K562 (cell line): ENCODE results near the gene PYGO2. TPM values are rescaled to one million over a fixed set of nuclear protein-coding genes. Genes with fewer than 3 reads are reported as not detected.

Experiments used
- ARID1B ChIP-seq: fragments of 450-650 bp; IDR thresholded peaks from 2 replicates; pipeline ENCODE4 v1.6.1; 2016; ENCODE audit warnings: antibody characterized with exemption, mild to moderate bottlenecking, inconsistent platforms
- BCL6 ChIP-seq: fragments of 250-450 bp; sonication (Bioruptor Pico); IDR thresholded peaks from 2 replicates; pipeline ENCODE4 v1.4.0; 2020
- CTBP1 ChIP-seq: fragments of 450-650 bp; IDR thresholded peaks from 2 replicates; pipeline ENCODE4 v1.6.1; 2016; ENCODE audit warnings: borderline replicate concordance
- EGR1 ChIP-seq: fragments of 450-650 bp; conservative IDR thresholded peaks from 2 replicates; pipeline ENCODE4 v1.6.1; 2017; ENCODE audit warnings: mild to moderate bottlenecking
- FOXJ2 ChIP-seq: fragments of 200-800 bp; sonication (Bioruptor generic); IDR thresholded peaks from 2 replicates; pipeline ENCODE4 v1.6.1; 2016; ENCODE audit warnings: missing genetic modification characterization, missing compliant biosample characterization
- GABPA ChIP-seq: fragments of 200-800 bp; sonication (Bioruptor generic); conservative IDR thresholded peaks from 2 replicates; pipeline ENCODE4 v1.6.1; 2016; ENCODE audit warnings: low read depth, missing genetic modification characterization, missing compliant biosample characterization
- GABPB1 ChIP-seq: sonication (generic); formaldehyde crosslinking; IDR thresholded peaks from 2 replicates; pipeline ENCODE4 v1.8.0; 2022; ENCODE audit warnings: mild to moderate bottlenecking, missing genetic modification reagents
- MIER1 ChIP-seq: fragments of 450-650 bp; IDR thresholded peaks from 2 replicates; pipeline ENCODE4 v1.6.1; 2016; ENCODE audit warnings: antibody characterized with exemption, mild to moderate bottlenecking, low read depth
- NR2C1 ChIP-seq, 2 experiments: fragments of 450-650 bp; IDR thresholded peaks; 2 replicates each; pipeline ENCODE4 v1.6.1; 2017; ENCODE audit warnings: mild to moderate bottlenecking in 2 of 2, antibody characterized with exemption in 1 of 2, inconsistent platforms in 1 of 2, missing compliant biosample characterization in 1 of 2, missing genetic modification characterization in 1 of 2
- RCOR1 ChIP-seq, 2 experiments: IDR thresholded peaks; 2 replicates each; pipeline ENCODE4 v1.6.1; 2012; ENCODE audit warnings: low read depth in 2 of 2, low read length in 2 of 2, borderline replicate concordance in 1 of 2, improper control_type of control experiment in 1 of 2
- TCF3 ChIP-seq: sonication (generic); formaldehyde crosslinking; IDR thresholded peaks from 2 replicates; pipeline ENCODE4 v1.4.0; 2020; ENCODE audit warnings: mild to moderate bottlenecking, missing genetic modification reagents
- polyA plus RNA-seq, 8 experiments: library from polyadenylated mRNA; depleted of rRNA in 4 of 8; stranded (reverse) in 5 of 8; unstranded in 3 of 8; fragments of >200 nt; fragmentation: Nextera tagmentation in 2 of 8; fragmentation: Illumina TruSeq in 1 of 8; extraction: Ambion mirVana in 2 of 8; extraction: Trizol in 1 of 8; gene quantifications; 2 replicates each; pipeline versions ENCODE4 v1.2.1 to v1.2.3, GENCODE V29; 2011 to 2014; ENCODE audit warnings: inconsistent platforms in 1 of 8, missing spikeins in 1 of 8
- total RNA-seq, 7 experiments: library from RNA; depleted of rRNA in 6 of 7; stranded (reverse); fragments of >200 nt in 6 of 7; fragmentation: Illumina TruSeq in 2 of 7; extraction: Trizol in 2 of 7; gene quantifications; 2 replicates each; pipeline versions ENCODE4 v1.2.1 to v1.2.3, GENCODE V29; 2011 to 2021; ENCODE audit warnings: low replicate concordance in 1 of 7
- TF ChIP-seq, protein P1 (sequence below): fragments of 250-450 bp; sonication (Bioruptor Pico); IDR thresholded peaks from 2 replicates; pipeline ENCODE4 v1.4.0; 2020
- TF ChIP-seq, protein P2 (sequence below), 3 experiments: fragments of 200-800 bp in 1 of 3; fragments of 250-450 bp in 1 of 3; fragments of 450-650 bp in 1 of 3; sonication (Bioruptor Pico) in 1 of 3; sonication (Bioruptor generic) in 1 of 3; formaldehyde crosslinking in 1 of 3; IDR thresholded peaks; 2 replicates each; pipeline versions ENCODE4 v1.6.1 to v1.8.0; 2016 to 2022; ENCODE audit warnings: mild to moderate bottlenecking in 2 of 3, missing genetic modification characterization in 2 of 3, missing compliant biosample characterization in 1 of 3, moderate library complexity in 1 of 3

The PYGO2 gene
- total and polyA plus RNA-seq, 9 of the 15 experiments (the other 6 are each of a cell fraction or from before 2014, with no cell fraction given), result 8.3 to 36.2 (median 18.2) TPM

DNA sequence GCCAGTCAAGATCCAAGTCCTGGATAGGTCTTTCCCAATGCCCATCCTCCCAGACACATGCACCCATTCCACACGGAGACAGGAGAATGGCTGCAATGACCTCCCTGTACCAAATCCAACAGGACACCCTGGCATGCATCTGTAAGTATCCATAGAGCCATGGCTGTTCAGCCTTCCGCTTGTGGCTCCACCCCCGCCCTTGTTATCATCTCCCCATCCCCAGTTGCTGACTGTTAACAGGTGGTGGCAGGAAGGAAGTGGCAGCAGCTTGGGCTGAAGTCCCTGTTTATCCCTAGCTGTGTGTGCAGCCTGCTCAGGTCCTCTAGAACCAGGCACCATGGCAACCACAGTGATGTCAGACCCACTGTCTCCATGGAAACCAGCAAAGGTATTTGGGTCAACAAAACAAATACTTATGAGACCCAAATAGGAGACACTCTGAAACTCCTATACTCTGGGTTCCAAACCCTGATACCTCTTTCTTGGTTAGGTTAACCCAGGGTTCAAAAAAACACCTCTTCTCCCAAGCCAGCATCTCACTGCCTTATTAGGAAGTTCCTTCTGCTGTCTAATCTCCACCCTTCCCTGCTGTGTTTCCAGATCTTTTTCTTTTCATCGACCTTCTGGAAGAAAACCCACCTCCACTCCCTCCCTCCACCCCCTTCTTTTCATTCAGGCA is 6.4 kb downstream of the PYGO2 start (continued):
- TF ChIP-seq GABPA (tag), result peak; percentile 63
- TF ChIP-seq FOXJ2 (tag), result peak; percentile 82
- TF ChIP-seq, protein P1, sequence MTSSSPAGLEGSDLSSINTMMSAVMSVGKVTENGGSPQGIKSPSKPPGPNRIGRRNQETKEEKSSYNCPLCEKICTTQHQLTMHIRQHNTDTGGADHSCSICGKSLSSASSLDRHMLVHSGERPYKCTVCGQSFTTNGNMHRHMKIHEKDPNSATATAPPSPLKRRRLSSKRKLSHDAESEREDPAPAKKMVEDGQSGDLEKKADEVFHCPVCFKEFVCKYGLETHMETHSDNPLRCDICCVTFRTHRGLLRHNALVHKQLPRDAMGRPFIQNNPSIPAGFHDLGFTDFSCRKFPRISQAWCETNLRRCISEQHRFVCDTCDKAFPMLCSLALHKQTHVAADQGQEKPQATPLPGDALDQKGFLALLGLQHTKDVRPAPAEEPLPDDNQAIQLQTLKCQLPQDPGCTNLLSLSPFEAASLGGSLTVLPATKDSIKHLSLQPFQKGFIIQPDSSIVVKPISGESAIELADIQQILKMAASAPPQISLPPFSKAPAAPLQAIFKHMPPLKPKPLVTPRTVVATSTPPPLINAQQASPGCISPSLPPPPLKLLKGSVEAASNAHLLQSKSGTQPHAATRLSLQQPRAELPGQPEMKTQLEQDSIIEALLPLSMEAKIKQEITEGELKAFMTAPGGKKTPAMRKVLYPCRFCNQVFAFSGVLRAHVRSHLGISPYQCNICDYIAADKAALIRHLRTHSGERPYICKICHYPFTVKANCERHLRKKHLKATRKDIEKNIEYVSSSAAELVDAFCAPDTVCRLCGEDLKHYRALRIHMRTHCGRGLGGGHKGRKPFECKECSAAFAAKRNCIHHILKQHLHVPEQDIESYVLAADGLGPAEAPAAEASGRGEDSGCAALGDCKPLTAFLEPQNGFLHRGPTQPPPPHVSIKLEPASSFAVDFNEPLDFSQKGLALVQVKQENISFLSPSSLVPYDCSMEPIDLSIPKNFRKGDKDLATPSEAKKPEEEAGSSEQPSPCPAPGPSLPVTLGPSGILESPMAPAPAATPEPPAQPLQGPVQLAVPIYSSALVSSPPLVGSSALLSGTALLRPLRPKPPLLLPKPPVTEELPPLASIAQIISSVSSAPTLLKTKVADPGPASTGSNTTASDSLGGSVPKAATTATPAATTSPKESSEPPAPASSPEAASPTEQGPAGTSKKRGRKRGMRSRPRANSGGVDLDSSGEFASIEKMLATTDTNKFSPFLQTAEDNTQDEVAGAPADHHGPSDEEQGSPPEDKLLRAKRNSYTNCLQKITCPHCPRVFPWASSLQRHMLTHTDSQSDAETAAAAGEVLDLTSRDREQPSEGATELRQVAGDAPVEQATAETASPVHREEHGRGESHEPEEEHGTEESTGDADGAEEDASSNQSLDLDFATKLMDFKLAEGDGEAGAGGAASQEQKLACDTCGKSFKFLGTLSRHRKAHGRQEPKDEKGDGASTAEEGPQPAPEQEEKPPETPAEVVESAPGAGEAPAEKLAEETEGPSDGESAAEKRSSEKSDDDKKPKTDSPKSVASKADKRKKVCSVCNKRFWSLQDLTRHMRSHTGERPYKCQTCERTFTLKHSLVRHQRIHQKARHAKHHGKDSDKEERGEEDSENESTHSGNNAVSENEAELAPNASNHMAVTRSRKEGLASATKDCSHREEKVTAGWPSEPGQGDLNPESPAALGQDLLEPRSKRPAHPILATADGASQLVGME (CRISPR knock-in tag), result peak; percentile 69; the same call in 1 of the 2 replicates
- peak; percentile 52; the same call in 1 of the 2 replicates for TF ChIP-seq EGR1
- TF ChIP-seq GABPB1 (CRISPR knock-in tag), result 0 out of 2 replicates have a peak, but pooled peaks have one; percentile 2
- TF ChIP-seq, protein P2, sequence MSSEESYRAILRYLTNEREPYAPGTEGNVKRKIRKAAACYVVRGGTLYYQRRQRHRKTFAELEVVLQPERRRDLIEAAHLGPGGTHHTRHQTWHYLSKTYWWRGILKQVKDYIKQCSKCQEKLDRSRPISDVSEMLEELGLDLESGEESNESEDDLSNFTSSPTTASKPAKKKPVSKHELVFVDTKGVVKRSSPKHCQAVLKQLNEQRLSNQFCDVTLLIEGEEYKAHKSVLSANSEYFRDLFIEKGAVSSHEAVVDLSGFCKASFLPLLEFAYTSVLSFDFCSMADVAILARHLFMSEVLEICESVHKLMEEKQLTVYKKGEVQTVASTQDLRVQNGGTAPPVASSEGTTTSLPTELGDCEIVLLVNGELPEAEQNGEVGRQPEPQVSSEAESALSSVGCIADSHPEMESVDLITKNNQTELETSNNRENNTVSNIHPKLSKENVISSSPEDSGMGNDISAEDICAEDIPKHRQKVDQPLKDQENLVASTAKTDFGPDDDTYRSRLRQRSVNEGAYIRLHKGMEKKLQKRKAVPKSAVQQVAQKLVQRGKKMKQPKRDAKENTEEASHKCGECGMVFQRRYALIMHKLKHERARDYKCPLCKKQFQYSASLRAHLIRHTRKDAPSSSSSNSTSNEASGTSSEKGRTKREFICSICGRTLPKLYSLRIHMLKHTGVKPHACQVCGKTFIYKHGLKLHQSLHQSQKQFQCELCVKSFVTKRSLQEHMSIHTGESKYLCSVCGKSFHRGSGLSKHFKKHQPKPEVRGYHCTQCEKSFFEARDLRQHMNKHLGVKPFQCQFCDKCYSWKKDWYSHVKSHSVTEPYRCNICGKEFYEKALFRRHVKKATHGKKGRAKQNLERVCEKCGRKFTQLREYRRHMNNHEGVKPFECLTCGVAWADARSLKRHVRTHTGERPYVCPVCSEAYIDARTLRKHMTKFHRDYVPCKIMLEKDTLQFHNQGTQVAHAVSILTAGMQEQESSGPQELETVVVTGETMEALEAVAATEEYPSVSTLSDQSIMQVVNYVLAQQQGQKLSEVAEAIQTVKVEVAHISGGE (CRISPR knock-in tag; IDR thresholded peaks at IDR 0.05), result peak in 1 of 3 experiments; percentile 43; a peak in 1 of 6 replicates
- peak; percentile 34; the same call in 1 of the 2 replicates for TF ChIP-seq TCF3 (CRISPR knock-in tag)
- TF ChIP-seq ARID1B, result peak; percentile 8; the same call in 1 of the 2 replicates
- TF ChIP-seq RCOR1 (IDR thresholded peaks at IDR 0.05; ENCODE audit: borderline replicate concordance in 1 of 2, low read depth in 2 of 2, low read length in 2 of 2), result peak in 1 of 2 experiments; percentile 90; a peak in 2 of 4 replicates
- peak; percentile 96 for TF ChIP-seq CTBP1
- no peak for TF ChIP-seq BCL6
- TF ChIP-seq NR2C1 (IDR thresholded peaks at IDR 0.05), result peak; percentile 62
- peak; percentile 69 for TF ChIP-seq NR2C1 (tag; IDR thresholded peaks at IDR 0.05)
- TF ChIP-seq MIER1, result no peak
